CD4-positive, alpha-beta T cell (primary cell): ENCODE results near the gene KCNQ1OT1. TPM values are rescaled to one million over a fixed set of nuclear protein-coding genes. Genes with fewer than 3 reads are reported as not detected.
"Not testable (repeated sequence)": the region's sequence is repeated elsewhere in the genome, so short reads cannot be mapped to it uniquely, and the experiment has no call there.

Source experiments
- ATAC-seq: fragments of 200-7000 bp; cut with Tn5 transposase; one replicate; pipeline ENCODE4 v1.10.0; 2022; ENCODE audit warnings: mild to moderate bottlenecking; ENCODE audit not compliant: poor library complexity
- CTCF ChIA-PET: fragments of 350-600 bp; sonication (Branson Sonifier 250); formaldehyde crosslinking; loops from one replicate; lab custom pipeline; 2021; ENCODE audit warnings: antibody characterized with exemption, inconsistent platforms; lab: Charles Lee
- POLR2A ChIA-PET: fragments of 350-600 bp; sonication (Branson Sonifier 250); formaldehyde crosslinking; loops from one replicate; lab custom pipeline; 2021; ENCODE audit warnings: antibody characterized with exemption, inconsistent platforms; lab: Charles Lee
- DNase-seq, 14 experiments: peaks; one replicate each; pipeline ENCODE4 v3.0.0-alpha.2; 2013 to 2020; ENCODE audit warnings: mixed read lengths in 2 of 14
- H3K27ac ChIP-seq, 2 donors: one replicate each; pipeline versions ENCODE4 v1.5.1 to v1.7.0; 2013; ENCODE audit warnings: low read length in 2 of 2, low read depth in 1 of 2, mild to moderate bottlenecking in 1 of 2
- H3K27me3 ChIP-seq, 2 experiments: 1 replicate in 1 of 2; 2 replicates in 1 of 2; pipeline versions ENCODE4 v1.6.1 to v1.7.0; 2013; ENCODE audit warnings: low read length in 2 of 2, control low read depth in 1 of 2, mild to moderate bottlenecking in 1 of 2, moderate library complexity in 1 of 2; ENCODE audit not compliant: insufficient read depth in 2 of 2, control insufficient read depth in 1 of 2
- H3K36me3 ChIP-seq: one replicate; pipeline ENCODE4 v1.6.1; 2013; ENCODE audit warnings: low read length, control low read depth; ENCODE audit not compliant: insufficient read depth
- H3K4me1 ChIP-seq: one replicate; pipeline ENCODE4 v1.6.1; 2013; ENCODE audit warnings: low read length, control low read depth; ENCODE audit not compliant: insufficient read depth
- H3K4me3 ChIP-seq: one replicate; pipeline ENCODE4 v1.5.1; 2013; ENCODE audit warnings: mild to moderate bottlenecking, low read length, moderate library complexity
- H3K9me3 ChIP-seq, 2 experiments: 1 replicate in 1 of 2; 2 replicates in 1 of 2; pipeline versions ENCODE4 v1.6.1 to v1.7.0; 2013; ENCODE audit warnings: low read length in 2 of 2, mild to moderate bottlenecking in 2 of 2, control low read depth in 1 of 2, moderate library complexity in 1 of 2; ENCODE audit not compliant: control insufficient read depth in 1 of 2, insufficient read depth in 1 of 2
- H3K27ac Mint-ChIP-seq: one replicate; pipeline ENCODE4 v1.8.0; 2020; ENCODE audit warnings: mixed read lengths
- H3K27me3 Mint-ChIP-seq: one replicate; pipeline ENCODE4 v1.8.0; 2021; ENCODE audit warnings: mixed read lengths
- H3K36me3 Mint-ChIP-seq: one replicate; pipeline ENCODE4 v1.8.0; 2021; ENCODE audit warnings: low read depth, mixed read lengths
- H3K4me1 Mint-ChIP-seq: one replicate; pipeline ENCODE4 v1.8.0; 2021; ENCODE audit warnings: low read depth, mixed read lengths
- H3K4me3 Mint-ChIP-seq: one replicate; pipeline ENCODE4 v1.8.0; 2020; ENCODE audit warnings: mild to moderate bottlenecking, mixed read lengths
- H3K9me3 Mint-ChIP-seq: one replicate; pipeline ENCODE4 v1.8.0; 2020; ENCODE audit warnings: mixed read lengths
- CTCF ChIP-seq: fragments of 200-600 bp; IDR thresholded peaks from one replicate; pipeline ENCODE4 v1.8.0; 2022; ENCODE audit warnings: antibody characterized with exemption, mild to moderate bottlenecking
- intact Hi-C, 2 experiments: fragments of 100-400 bp; cut with DNase I in 1 of 2; cut with micrococcal nuclease in 1 of 2; formaldehyde crosslinking; loops; one replicate each; pipeline versions ENCODE4 v1.15.1 to v1.9.0; 2023 to 2025; cut with DNase I, micrococcal nuclease
- total RNA-seq, 174 experiments: library from RNA in 2 of 174; stranded (reverse) in 2 of 174; gene quantifications; one replicate each; pipeline ENCODE4 v1.2.3 and lab custom pipeline; 2021 to 2026

KCNQ1OT1 gene
- total RNA-seq, 2 experiments from 2014 or later: 0.17 to 0.22 TPM

DNA sequence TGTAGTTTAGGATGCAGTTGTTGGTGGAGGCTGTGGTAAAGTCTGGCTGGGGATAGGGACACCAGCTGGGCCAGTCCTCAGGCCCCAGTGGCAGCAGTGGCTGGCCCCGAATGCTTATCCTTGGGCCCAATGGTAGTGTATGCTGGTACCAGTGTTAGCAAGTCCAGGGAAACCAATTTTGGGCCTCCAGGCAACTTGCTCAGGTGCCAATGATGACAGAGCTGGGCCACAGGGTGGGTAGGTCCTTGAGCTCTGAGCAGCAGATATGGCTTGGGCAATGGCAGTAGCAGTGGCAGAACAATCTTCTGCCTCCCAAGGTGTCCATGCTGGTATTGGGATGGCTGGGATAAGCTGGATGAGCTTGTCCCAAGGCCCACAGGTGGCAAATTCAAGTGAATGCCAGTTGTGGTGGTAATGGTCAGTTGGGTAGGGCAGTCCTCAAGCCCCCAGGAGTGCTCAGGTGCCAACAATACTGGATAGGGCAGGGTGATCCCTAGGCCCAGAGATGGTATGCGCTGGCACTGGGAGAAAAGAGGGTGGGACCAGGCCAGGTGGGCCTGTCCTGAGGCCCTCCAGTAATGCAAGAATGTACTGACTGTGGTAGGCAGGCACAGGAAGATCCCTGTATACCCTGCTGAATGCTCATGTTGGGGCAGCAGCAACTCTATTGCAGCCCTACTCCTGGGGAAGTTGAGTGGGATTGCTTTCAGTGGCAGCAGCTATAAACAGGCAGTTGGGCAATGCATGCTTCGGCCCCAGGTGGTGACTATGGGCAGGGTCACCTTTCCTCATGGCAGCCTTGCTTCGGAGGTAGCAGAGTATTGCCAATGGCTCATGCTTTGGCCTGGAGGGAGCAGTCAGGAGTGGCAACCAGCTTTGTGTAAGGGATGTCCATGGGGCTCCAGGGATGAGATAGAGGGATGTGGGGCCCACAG, 54.7 kb downstream of the KCNQ1OT1 start:
- H3K27me3 ChIP-seq: no peaks in the 10 kb centered on the region
- DNase-seq: no peak
- no peak overlapping the region for H3K4me3 ChIP-seq
- peaks cover 95% of the 10 kb centered on the region for H3K36me3 Mint-ChIP-seq
- H3K4me1 ChIP-seq: no peaks in the 10 kb centered on the region
- POLR2A ChIA-PET: no interaction called here
- no peak overlapping the region for H3K27ac ChIP-seq
- H3K4me3 Mint-ChIP-seq: no peak overlapping the region
- intact Hi-C loops: no loop called here
- CTCF ChIA-PET: no interaction called here
- H3K36me3 ChIP-seq: no peaks in the 10 kb centered on the region
- H3K4me1 Mint-ChIP-seq: no peaks in the 10 kb centered on the region
- no peak for TF ChIP-seq CTCF
- peaks cover 23% of the 10 kb centered on the region for H3K9me3 Mint-ChIP-seq
- H3K27ac Mint-ChIP-seq: no peak overlapping the region
- H3K9me3 ChIP-seq: peaks cover 27 to 72% of the 10 kb centered on the region in 2 experiments
- ATAC-seq: no peak
- no peaks in the 10 kb centered on the region for H3K27me3 Mint-ChIP-seq

DNA sequence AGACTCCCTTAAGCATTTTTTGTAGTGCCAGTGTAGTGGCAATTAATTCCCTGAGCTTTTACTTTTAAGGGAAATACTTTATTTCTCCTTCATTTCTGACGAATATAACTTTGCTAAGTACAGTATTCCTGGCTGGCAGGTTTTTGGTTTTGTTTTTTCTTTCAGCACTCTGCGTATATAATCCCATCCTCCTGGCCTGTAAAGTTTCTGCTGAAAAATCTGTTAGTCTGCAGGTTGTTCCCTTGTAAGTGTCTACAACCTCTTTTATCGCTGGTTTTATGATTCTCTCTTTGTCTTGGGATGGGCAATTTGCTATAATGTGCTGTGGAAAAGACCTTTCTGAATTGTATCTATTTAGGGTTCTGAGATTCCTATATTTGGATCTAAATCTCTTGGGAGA, 56.0 kb downstream of the KCNQ1OT1 start:
- ChIA-PET POLR2A (no interaction called here), CTCF (no interaction called here)
- Histone ChIP-seq H3K27me3 (no peaks in the 10 kb centered on the region), H3K36me3 (no peaks in the 10 kb centered on the region), H3K27ac (no peak overlapping the region), H3K9me3 (peaks cover 38 to 59% of the 10 kb centered on the region in 2 experiments), H3K4me3 (no peak overlapping the region), H3K4me1 (no peaks in the 10 kb centered on the region)
- Mint-ChIP-seq H3K27me3 (no peaks in the 10 kb centered on the region), H3K36me3 (peaks cover 93% of the 10 kb centered on the region), H3K4me3 (no peak overlapping the region), H3K9me3 (peaks cover 23% of the 10 kb centered on the region), H3K4me1 (no peaks in the 10 kb centered on the region), H3K27ac (no peak overlapping the region)
- TF ChIP-seq CTCF: no peak
- intact Hi-C loops: no loop called here
- DNase-seq (no peak), ATAC-seq (no peak)

DNA sequence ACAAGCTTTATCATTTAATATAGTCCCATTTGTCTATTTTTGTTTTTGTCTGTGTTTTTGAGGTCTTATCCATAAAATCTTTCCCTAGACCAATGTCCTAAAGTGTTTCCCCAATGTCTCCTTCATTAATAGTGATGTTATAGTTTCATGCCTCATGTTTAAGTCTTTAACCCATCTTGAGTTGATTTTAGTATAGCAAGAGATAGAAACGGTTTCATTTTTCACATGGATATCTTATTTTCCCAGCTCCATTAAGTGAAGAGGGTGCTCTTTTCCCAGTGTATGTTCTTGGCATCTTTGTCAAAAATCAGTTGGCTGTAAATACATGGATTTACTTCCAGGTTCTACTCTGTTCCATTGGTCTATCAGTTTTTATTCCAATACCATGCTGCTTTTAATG, 58.2 kb downstream of the KCNQ1OT1 start:
- Histone ChIP-seq H3K27ac (no peak overlapping the region), H3K4me1 (no peaks in the 10 kb centered on the region), H3K9me3 (peaks cover 33 to 41% of the 10 kb centered on the region in 2 experiments), H3K36me3 (no peaks in the 10 kb centered on the region), H3K4me3 (no peak overlapping the region), H3K27me3 (no peaks in the 10 kb centered on the region)
- Mint-ChIP-seq H3K27me3 (no peaks in the 10 kb centered on the region), H3K4me3 (no peak overlapping the region), H3K9me3 (peaks cover 19% of the 10 kb centered on the region), H3K27ac (no peak overlapping the region), H3K4me1 (no peaks in the 10 kb centered on the region), H3K36me3 (peaks cover 93% of the 10 kb centered on the region)
- no peak for ATAC-seq
- intact Hi-C loops: no loop called here
- ChIA-PET POLR2A (no interaction called here), CTCF (no interaction called here)
- DNase-seq: no peak
- TF ChIP-seq CTCF: no peak

GRCh38 chr11:2639763-2640162, 60.0 kb downstream of the KCNQ1OT1 start:
- H3K36me3 ChIP-seq, DNase-seq, H3K4me1 Mint-ChIP-seq, H3K27me3 ChIP-seq, intact Hi-C loops, ATAC-seq, H3K27ac ChIP-seq, CTCF ChIA-PET, H3K27ac Mint-ChIP-seq, H3K4me3 ChIP-seq, H3K27me3 Mint-ChIP-seq, POLR2A ChIA-PET, H3K4me1 ChIP-seq, H3K4me3 Mint-ChIP-seq: not testable (repeated sequence)
- peaks cover 20 to 24% of the 10 kb centered on the region in 2 experiments for H3K9me3 ChIP-seq
- H3K36me3 Mint-ChIP-seq: peaks cover 88% of the 10 kb centered on the region
- peaks cover 19% of the 10 kb centered on the region for H3K9me3 Mint-ChIP-seq
